ENCODE measurements around the gene TUBG1.

The TUBG1 gene

DNA sequence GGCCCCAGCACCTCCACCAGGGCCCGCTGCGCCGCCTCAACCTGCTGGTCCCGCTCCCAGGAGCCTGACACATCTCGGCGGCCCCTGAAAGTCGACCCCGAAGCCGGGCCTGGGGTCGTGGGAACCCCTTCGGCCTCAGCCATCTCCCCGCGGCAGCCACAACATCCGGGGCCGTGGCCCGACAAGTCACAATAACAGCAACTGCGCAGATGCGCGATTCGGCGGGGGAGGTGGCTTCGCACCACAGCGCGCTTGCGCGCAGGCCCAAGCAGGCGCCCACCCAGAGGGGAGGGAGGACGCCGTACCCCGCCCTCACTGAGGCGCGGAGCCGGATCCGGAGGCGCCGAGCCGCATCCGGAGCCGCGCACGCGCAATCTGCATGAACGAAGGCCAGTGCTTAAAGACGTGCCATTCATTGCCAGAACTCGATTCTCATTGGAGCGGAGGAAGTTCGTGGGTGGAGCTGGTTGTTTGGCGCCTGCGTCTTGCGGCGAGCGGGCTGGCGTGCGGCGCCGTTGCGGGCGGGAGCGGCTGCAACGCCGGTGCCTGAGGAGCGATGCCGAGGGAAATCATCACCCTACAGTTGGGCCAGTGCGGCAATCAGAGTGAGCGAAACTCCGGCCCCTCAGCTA, at the start of gene TUBG1, which contains the start of gene RETREG3:
TSS of gene TUBG1 (plus strand) at position 502 of the 632 bp plus-strand sequence. CDS start at position 557, 55 bp downstream.
TSS of gene RETREG3 (minus strand) at position 193 of the 632 bp plus-strand sequence. CDS start at position 143, 50 bp downstream.
- no peak for TF ChIP-seq ZFX (IDR thresholded peaks at IDR 0.05; ENCODE audit: borderline replicate concordance)
- TF ChIP-seq, protein P1, sequence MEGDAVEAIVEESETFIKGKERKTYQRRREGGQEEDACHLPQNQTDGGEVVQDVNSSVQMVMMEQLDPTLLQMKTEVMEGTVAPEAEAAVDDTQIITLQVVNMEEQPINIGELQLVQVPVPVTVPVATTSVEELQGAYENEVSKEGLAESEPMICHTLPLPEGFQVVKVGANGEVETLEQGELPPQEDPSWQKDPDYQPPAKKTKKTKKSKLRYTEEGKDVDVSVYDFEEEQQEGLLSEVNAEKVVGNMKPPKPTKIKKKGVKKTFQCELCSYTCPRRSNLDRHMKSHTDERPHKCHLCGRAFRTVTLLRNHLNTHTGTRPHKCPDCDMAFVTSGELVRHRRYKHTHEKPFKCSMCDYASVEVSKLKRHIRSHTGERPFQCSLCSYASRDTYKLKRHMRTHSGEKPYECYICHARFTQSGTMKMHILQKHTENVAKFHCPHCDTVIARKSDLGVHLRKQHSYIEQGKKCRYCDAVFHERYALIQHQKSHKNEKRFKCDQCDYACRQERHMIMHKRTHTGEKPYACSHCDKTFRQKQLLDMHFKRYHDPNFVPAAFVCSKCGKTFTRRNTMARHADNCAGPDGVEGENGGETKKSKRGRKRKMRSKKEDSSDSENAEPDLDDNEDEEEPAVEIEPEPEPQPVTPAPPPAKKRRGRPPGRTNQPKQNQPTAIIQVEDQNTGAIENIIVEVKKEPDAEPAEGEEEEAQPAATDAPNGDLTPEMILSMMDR (IDR thresholded peaks at IDR 0.05): peak; percentile 33; the same call in 1 of the 2 replicates
- peak within 1 kb of the TSS; percentile 87 for H3K27ac ChIP-seq

DNA sequence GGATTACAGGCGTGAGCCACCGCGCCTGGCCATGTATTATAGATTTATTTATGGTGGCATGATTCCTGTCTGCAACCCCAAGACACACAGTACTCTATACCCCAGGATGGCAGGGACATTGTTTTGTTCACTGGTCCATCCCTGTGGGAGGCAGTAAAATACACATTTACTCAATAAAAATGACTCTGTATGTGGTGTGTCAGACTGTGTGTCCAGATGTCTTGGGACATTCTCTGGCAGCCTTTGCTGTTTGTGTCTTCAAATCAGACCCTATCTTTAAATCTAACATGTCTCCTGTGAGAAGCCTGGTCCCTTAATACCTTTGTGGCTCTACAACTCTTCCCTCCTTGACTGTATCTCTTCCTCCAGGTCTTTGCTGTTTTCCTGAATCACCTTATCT, 49.2 kb upstream of the TUBG1 start:
- no peak overlapping the region for H3K27ac ChIP-seq
- TF ChIP-seq, protein P1 (IDR thresholded peaks at IDR 0.05): no peak
- no peak for TF ChIP-seq ZFX (IDR thresholded peaks at IDR 0.05; ENCODE audit: borderline replicate concordance)

DNA sequence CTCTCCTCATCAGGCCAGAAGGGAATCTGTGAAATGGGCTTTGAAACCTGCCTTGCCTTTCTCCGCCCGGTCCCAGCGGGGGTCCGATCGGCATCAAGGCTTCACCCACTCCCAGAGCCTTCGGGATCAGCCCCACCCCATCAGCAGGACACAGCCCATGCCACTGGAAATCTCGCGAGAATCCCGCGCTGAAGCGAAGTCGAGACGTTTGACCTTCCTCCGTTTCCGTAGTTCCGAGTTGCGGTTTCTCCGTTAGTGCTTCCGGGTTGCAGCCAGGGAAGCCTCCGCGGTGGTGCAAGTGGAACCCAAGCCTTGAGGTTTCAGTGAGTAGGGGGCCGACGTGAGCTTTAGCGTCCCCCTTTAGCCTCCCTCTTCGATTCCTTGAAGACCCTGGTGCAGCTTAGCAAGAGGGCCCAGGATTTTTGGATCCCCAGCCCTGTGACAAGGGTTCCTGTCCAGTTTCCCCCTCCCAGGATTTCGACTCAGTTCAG, 47.5 kb upstream of the TUBG1 start, which contains the start of gene COASY:
TSS of gene COASY (plus strand) at position 252 of the 491 bp plus-strand sequence. CDS start 475 bp downstream, outside the sequence.
- H3K27ac ChIP-seq: peak within 1 kb of the TSS; percentile 93
- TF ChIP-seq, protein P1 (IDR thresholded peaks at IDR 0.05): no peak
- TF ChIP-seq ZFX (IDR thresholded peaks at IDR 0.05; ENCODE audit: borderline replicate concordance): no peak

DNA sequence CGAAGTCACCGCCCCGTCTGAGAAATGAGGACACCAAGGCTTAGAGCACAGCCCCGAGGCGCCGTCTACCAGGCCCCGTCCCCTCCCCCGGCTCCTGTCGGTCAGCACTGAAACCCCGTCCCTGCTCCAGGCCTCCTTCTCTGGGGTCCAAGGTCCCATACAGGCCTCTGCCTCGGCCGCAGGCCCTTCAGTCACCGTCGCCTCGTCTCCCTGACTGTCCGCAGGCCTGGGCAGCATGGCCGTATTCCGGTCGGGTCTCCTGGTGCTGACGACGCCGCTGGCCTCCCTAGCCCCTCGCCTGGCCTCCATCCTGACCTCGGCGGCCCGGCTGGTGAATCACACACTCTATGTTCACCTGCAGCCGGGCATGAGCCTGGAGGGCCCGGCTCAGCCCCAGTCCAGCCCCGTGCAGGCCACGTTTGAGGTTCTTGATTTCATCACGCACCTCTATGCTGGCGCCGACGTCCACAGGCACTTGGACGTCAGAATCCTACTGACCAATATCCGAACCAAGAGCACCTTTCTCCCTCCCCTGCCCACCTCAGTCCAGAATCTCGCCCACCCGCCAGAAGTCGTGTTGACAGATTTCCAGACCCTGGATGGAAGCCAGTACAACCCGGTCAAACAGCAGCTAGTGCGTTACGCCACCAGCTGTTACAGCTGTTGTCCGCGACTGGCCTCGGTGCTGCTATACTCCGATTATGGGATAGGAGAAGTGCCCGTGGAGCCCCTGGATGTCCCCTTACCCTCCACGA, 46.9 kb upstream of the TUBG1 start:
- no peak for TF ChIP-seq ZFX (IDR thresholded peaks at IDR 0.05; ENCODE audit: borderline replicate concordance)

DNA sequence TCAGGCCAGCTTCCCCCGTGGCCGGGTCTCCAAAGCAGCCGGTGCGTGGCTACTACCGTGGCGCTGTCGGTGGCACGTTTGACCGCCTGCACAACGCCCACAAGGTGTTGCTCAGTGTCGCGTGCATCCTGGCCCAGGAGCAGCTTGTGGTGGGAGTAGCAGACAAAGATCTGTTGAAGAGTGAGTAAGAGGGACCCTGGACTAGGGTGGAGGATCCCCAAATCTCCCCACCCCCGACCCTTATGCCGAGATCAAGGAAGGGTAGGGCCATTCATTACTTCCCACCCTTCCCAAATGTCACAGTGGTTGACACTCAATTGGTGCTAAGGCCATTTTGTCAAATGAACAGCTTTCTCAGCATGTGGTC, 46.4 kb upstream of the TUBG1 start:
- peak overlapping the region; percentile 93 for H3K27ac ChIP-seq
- no peak for TF ChIP-seq ZFX (IDR thresholded peaks at IDR 0.05; ENCODE audit: borderline replicate concordance)
- TF ChIP-seq, protein P1 (IDR thresholded peaks at IDR 0.05): no peak

More for the DNA sequence above, 46.9 kb upstream of the TUBG1 start:
- peak overlapping the region; percentile 93 for H3K27ac ChIP-seq

DNA sequence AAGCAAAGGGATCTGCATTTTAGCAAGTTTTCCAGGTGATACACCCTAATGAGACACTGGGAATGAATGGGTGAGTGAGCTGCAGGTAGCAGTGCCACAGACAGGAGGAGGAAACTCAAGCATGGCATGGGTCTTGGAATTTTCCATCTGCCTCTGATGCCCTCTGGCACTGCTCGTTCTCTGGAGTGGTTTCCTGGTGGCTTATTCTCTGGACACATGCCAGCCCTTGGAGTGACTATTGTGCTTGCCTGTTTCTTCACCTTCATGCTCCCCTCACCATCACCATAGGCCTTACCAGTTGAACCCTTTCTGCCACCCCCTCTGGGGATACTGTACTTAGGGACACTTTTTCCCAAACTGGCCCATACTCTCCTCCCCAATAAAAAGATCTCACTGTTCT, 45.9 kb upstream of the TUBG1 start:
- TF ChIP-seq ZFX (IDR thresholded peaks at IDR 0.05; ENCODE audit: borderline replicate concordance): no peak
- TF ChIP-seq, protein P1 (IDR thresholded peaks at IDR 0.05): no peak
- H3K27ac ChIP-seq: peak overlapping the region; percentile 93

DNA sequence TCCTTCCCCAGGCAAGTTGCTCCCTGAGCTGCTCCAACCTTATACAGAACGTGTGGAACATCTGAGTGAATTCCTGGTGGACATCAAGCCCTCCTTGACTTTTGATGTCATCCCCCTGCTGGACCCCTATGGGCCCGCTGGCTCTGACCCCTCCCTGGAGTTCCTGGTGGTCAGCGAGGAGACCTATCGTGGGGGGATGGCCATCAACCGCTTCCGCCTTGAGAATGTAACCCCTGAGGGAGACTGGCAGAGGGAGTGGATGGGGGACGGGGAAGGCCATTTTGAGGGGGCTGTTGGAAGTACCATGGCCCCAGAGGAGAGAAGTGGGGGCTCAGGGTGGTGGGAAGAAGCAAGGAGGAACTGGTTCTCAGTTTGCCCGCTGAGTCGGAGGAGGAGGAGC, 45.5 kb upstream of the TUBG1 start:
- peak overlapping the region; percentile 93 for H3K27ac ChIP-seq
- no peak for TF ChIP-seq ZFX (IDR thresholded peaks at IDR 0.05; ENCODE audit: borderline replicate concordance)
- TF ChIP-seq, protein P1 (IDR thresholded peaks at IDR 0.05): no peak
